Coronary artery (tissue), 2 donors: Measurements from ENCODE around the gene HS3ST5.

Experiments
- DNase-seq: peaks from one replicate; pipeline ENCODE4 v3.0.0-alpha.2; 2017; ENCODE audit warnings: low spot score
- H3K27ac ChIP-seq, 2 donors: fragments of 200-600 bp; sonication (generic); one replicate each; pipeline ENCODE4 v1.5.1; 2016 to 2019
- H3K4me3 ChIP-seq: fragments of 200-600 bp; sonication (generic); 2 replicates; pipeline ENCODE4 v1.5.1; 2016; ENCODE audit warnings: mild to moderate bottlenecking, moderate library complexity
- CTCF ChIP-seq: fragments of 200-600 bp; sonication (generic); IDR thresholded peaks from one replicate; pipeline ENCODE4 v1.5.1; 2019; ENCODE audit warnings: antibody characterized with exemption

HS3ST5 gene

GRCh38 chr6:114290864-114291263, 52.0 kb downstream of the HS3ST5 start:
- DNase-seq: no peak
- Histone ChIP-seq H3K4me3 (no peak overlapping the region), H3K27ac (no peak overlapping the region)
- TF ChIP-seq CTCF: no peak

- no peak for DNase-seq
- no peak for TF ChIP-seq CTCF
- H3K4me3 ChIP-seq: no peak overlapping the region
- H3K27ac ChIP-seq: no peak overlapping the region
Observed at GRCh38 chr6:114288701-114289495, 53.9 kb downstream of the HS3ST5 start.

- no peak overlapping the region for H3K4me3 ChIP-seq
- no peak for DNase-seq
- no peak for TF ChIP-seq CTCF
- H3K27ac ChIP-seq: no peak overlapping the region
Observed at GRCh38 chr6:114287461-114287860, 55.4 kb downstream of the HS3ST5 start.

GRCh38 chr6:114286211-114286610, 56.6 kb downstream of the HS3ST5 start:
- Histone ChIP-seq H3K27ac (no peak overlapping the region), H3K4me3 (no peak overlapping the region)
- no peak for TF ChIP-seq CTCF
- no peak for DNase-seq

DNA sequence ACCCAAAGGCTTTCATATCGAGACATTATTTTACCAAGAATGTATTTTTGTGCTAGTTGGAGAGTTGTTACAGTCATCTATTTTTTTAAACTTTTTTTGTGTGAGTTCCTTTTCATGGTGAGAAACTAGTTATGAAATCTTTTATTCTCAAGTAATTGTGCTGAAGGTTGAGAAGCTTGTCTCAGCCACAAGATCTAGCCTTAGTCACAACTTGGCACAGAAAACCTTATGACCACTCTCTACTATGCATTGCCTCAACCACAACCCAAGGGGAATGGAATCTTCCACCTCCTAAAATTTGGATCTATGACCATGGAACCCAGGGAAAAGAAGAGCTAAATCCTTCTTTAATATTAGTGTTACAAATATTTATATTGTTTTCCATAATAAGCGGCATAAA, 58.5 kb downstream of the HS3ST5 start:
- DNase-seq: no peak
- TF ChIP-seq CTCF: no peak
- H3K27ac ChIP-seq: no peak overlapping the region
- no peak overlapping the region for H3K4me3 ChIP-seq

GRCh38 chr6:114282292-114282691, 60.5 kb downstream of the HS3ST5 start:
- no peak overlapping the region for H3K4me3 ChIP-seq
- no peak for DNase-seq
- no peak for TF ChIP-seq CTCF
- no peak overlapping the region for H3K27ac ChIP-seq

- Histone ChIP-seq H3K27ac (no peak overlapping the region), H3K4me3 (no peak overlapping the region)
- no peak for TF ChIP-seq CTCF
- no peak for DNase-seq
Observed at GRCh38 chr6:114281496-114281895, 61.3 kb downstream of the HS3ST5 start.
